ENCODE results near the gene CTIF.

DNA sequence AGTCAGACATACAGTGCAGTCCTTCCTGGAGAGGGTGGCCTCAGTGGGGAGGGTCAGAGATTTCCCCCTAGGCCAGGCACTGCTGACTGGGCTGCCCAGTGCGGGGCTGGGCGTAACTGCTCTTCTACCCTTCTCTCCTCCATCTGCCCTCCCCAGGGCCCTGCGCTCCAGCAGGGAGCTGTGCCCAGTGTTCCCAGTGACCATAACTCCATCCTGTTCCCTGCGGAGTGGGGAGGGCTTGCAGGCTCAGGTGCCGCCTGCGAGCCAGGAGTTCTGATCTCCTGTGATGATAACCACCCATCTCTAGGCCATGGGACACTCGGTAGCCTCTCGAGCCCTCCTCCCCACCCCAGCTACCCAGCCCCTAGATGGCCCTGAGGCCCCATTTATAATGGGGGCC lies 304.3 kb downstream of the CTIF start:
- TF ChIP-seq POLR2A (IDR thresholded peaks at IDR 0.05; ENCODE audit: low read depth, low read length), result no peak
- TF ChIP-seq POLR2AphosphoS5 (IDR thresholded peaks at IDR 0.05; ENCODE audit: low read depth, low read length), result no peak
- TF ChIP-seq TAF1 (IDR thresholded peaks at IDR 0.05; ENCODE audit: low read depth, low read length), result no peak
- no peak for TF ChIP-seq SPI1 (IDR thresholded peaks at IDR 0.05; ENCODE audit: low read depth, low read length)
- TF ChIP-seq PAX5 (IDR thresholded peaks at IDR 0.05; ENCODE audit: insufficient read depth, low read length, severe bottlenecking), result no peak
- no peak for TF ChIP-seq POU2F2 (IDR thresholded peaks at IDR 0.05; ENCODE audit: low read depth, low read length)

Data from GM12891 (cell line).